Measurements from ENCODE around the gene CACNA1I. TPM values are rescaled to one million over a fixed set of nuclear protein-coding genes. Genes with fewer than 3 reads are reported as not detected.

CACNA1I gene
- total RNA-seq, 3 donors from 2014 or later (not counting 1 experiment from before 2014, with no cell fraction given), result 0.05 to 0.83 (median 0.72) TPM

DNA sequence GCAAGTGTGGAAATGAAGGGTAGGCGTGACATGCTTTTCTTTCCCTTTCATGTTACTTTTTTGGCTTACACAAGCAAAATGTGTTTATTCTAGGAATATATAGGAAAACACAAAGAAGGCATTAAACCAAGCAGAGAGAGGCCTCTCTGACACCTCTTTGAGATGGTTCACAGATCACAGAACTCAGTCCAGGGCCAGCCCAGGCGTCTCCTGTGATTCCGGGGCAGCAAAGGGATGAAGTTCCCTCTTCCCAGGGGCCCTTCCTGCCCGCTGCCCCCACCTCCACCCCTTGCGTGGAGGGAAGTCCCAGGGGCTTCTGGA lies 78.0 kb downstream of the CACNA1I start:
- no peaks in the 10 kb centered on the region for H3K36me3 ChIP-seq (ENCODE audit: control insufficient read depth, insufficient read depth, low read length)
- H3K27ac ChIP-seq (ENCODE audit: low read length), result no peak overlapping the region
- no peaks in the 10 kb centered on the region for H3K27me3 ChIP-seq (ENCODE audit: control insufficient read depth, insufficient read depth, low read length)
- no peaks in the 10 kb centered on the region for H3K9me3 ChIP-seq (ENCODE audit: control insufficient read depth, insufficient read depth, low read length)
- ATAC-seq (no peak), DNase-seq (no peak)
- H3K4me1 ChIP-seq (ENCODE audit: control insufficient read depth, insufficient read depth, low read length), result no peaks in the 10 kb centered on the region
- H3K9me3 Mint-ChIP-seq, result no peaks in the 10 kb centered on the region
- H3K4me1 Mint-ChIP-seq, result no peaks in the 10 kb centered on the region
- TF ChIP-seq, protein P1, sequence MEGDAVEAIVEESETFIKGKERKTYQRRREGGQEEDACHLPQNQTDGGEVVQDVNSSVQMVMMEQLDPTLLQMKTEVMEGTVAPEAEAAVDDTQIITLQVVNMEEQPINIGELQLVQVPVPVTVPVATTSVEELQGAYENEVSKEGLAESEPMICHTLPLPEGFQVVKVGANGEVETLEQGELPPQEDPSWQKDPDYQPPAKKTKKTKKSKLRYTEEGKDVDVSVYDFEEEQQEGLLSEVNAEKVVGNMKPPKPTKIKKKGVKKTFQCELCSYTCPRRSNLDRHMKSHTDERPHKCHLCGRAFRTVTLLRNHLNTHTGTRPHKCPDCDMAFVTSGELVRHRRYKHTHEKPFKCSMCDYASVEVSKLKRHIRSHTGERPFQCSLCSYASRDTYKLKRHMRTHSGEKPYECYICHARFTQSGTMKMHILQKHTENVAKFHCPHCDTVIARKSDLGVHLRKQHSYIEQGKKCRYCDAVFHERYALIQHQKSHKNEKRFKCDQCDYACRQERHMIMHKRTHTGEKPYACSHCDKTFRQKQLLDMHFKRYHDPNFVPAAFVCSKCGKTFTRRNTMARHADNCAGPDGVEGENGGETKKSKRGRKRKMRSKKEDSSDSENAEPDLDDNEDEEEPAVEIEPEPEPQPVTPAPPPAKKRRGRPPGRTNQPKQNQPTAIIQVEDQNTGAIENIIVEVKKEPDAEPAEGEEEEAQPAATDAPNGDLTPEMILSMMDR (IDR thresholded peaks at IDR 0.05), result no peak
- intact Hi-C loops (cut with micrococcal nuclease), result no loop called here
- no peaks in the 10 kb centered on the region for H3K27me3 Mint-ChIP-seq (ENCODE audit: low read depth in 2 of 2)
- no peak overlapping the region for H3K4me3 Mint-ChIP-seq
- WGBS (ENCODE audit: insufficient coverage), result 83% methylated on average over 5 of the region's 5 CpGs
- no peak overlapping the region for H3K4me3 ChIP-seq (ENCODE audit: low read length)
- H3K27ac Mint-ChIP-seq, result no peak overlapping the region
- H3K36me3 Mint-ChIP-seq, result no peaks in the 10 kb centered on the region

DNA sequence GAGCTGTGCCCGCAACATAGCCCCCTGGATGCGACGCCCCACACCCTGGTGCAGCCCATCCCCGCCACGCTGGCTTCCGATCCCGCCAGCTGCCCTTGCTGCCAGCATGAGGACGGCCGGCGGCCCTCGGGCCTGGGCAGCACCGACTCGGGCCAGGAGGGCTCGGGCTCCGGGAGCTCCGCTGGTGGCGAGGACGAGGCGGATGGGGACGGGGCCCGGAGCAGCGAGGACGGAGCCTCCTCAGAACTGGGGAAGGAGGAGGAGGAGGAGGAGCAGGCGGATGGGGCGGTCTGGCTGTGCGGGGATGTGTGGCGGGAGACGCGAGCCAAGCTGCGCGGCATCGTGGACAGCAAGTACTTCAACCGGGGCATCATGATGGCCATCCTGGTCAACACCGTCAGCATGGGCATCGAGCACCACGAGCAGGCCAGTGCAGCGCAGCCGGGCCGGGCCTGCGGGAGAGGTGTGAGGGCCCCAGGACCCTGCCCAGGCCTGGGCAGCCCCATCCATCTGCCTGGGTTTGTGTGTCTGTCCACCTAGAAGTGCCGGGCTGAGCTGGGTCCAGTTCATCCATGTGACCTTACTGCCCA lies 79.0 kb downstream of the CACNA1I start:
- no peaks in the 10 kb centered on the region for H3K36me3 ChIP-seq (ENCODE audit: control insufficient read depth, insufficient read depth, low read length)
- TF ChIP-seq, protein P1 (IDR thresholded peaks at IDR 0.05), result no peak
- 94% methylated on average over 41 of the region's 41 CpGs for WGBS (ENCODE audit: insufficient coverage)
- no peak overlapping the region for H3K27ac ChIP-seq (ENCODE audit: low read length)
- no peaks in the 10 kb centered on the region for H3K27me3 ChIP-seq (ENCODE audit: control insufficient read depth, insufficient read depth, low read length)
- no peaks in the 10 kb centered on the region for H3K9me3 ChIP-seq (ENCODE audit: control insufficient read depth, insufficient read depth, low read length)
- no peaks in the 10 kb centered on the region for H3K4me1 Mint-ChIP-seq
- ATAC-seq (no peak), DNase-seq (no peak)
- H3K27me3 Mint-ChIP-seq (ENCODE audit: low read depth in 2 of 2), result no peaks in the 10 kb centered on the region
- no peaks in the 10 kb centered on the region for H3K9me3 Mint-ChIP-seq
- H3K4me1 ChIP-seq (ENCODE audit: control insufficient read depth, insufficient read depth, low read length), result no peaks in the 10 kb centered on the region
- no peak overlapping the region for H3K4me3 ChIP-seq (ENCODE audit: low read length)
- intact Hi-C loops (cut with micrococcal nuclease), result no loop called here
- no peak overlapping the region for H3K27ac Mint-ChIP-seq
- H3K4me3 Mint-ChIP-seq, result no peak overlapping the region
- no peaks in the 10 kb centered on the region for H3K36me3 Mint-ChIP-seq

DNA sequence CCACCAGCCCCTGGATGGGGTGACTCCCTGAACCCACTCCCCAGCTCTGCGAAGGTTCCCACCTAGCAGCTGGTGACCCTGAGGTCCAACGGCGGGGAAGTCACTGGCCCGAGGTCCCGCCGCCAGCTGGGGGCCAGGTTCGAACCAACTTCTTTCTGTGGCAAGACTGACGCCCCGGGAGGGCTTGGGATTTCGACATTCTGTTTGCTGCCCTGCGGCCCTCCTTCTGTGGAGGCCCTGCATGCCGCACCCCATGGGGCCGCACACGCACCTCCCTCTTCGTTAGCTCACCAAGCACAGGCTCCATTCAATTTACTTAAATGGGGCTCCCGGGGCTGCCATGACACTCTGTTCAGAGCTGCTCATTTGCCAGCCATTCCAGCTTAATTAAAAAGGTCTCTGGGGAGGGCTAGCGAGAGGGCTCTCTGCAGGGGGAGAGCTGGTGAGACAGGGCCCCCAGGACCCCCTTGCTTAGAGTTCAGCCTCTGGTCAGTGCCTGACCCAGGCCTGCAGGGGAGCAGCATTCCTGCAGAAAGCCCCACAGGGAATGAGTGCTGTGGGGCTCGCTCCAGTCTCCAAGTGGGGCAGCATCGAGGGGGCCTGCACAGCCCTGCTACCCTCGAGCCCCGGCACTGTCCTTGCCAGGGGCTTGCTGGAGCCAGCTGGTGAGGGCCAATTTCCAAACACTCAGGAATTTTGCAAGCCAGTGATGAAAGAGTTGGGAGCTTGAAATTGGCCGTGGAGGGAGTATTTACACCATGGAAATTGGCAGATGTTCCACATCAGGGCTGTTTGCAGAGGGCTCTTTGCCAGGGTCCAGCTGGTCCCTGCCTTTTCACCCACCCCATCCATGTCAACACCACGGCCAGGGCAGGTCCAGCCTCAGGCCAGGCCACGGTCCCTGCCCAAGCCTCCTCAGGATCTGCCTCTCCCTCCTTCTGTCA lies 80.8 kb downstream of the CACNA1I start:
- Mint-ChIP-seq H3K4me1 (no peaks in the 10 kb centered on the region), H3K36me3 (no peaks in the 10 kb centered on the region), H3K9me3 (no peaks in the 10 kb centered on the region), H3K27ac (no peak overlapping the region), H3K4me3 (no peak overlapping the region), H3K27me3 (ENCODE audit: low read depth in 2 of 2) (peaks cover 0 to 8% of the 10 kb centered on the region in 2 donors)
- Histone ChIP-seq H3K9me3 (ENCODE audit: control insufficient read depth, insufficient read depth, low read length) (no peaks in the 10 kb centered on the region), H3K36me3 (ENCODE audit: control insufficient read depth, insufficient read depth, low read length) (no peaks in the 10 kb centered on the region), H3K4me3 (ENCODE audit: low read length) (no peak overlapping the region), H3K27ac (ENCODE audit: low read length) (no peak overlapping the region), H3K27me3 (ENCODE audit: control insufficient read depth, insufficient read depth, low read length) (no peaks in the 10 kb centered on the region), H3K4me1 (ENCODE audit: control insufficient read depth, insufficient read depth, low read length) (no peaks in the 10 kb centered on the region)
- 86% methylated on average over 24 of the region's 24 CpGs for WGBS (ENCODE audit: insufficient coverage)
- TF ChIP-seq, protein P1 (IDR thresholded peaks at IDR 0.05), result no peak
- DNase-seq (no peak), ATAC-seq (no peak)
- intact Hi-C loops (cut with micrococcal nuclease), result no loop called here

Measured in natural killer cell (primary cell).